HG03097 (cell line): ENCODE measurements around the gene CTDP1.

Source experiments
- ATAC-seq: cut with Tn5 transposase; IDR thresholded peaks from one replicate; pipeline ENCODE4 v1.9.1; 2021; ENCODE audit not compliant: unreplicated experiment, low FRiP score

CTDP1 gene

DNA sequence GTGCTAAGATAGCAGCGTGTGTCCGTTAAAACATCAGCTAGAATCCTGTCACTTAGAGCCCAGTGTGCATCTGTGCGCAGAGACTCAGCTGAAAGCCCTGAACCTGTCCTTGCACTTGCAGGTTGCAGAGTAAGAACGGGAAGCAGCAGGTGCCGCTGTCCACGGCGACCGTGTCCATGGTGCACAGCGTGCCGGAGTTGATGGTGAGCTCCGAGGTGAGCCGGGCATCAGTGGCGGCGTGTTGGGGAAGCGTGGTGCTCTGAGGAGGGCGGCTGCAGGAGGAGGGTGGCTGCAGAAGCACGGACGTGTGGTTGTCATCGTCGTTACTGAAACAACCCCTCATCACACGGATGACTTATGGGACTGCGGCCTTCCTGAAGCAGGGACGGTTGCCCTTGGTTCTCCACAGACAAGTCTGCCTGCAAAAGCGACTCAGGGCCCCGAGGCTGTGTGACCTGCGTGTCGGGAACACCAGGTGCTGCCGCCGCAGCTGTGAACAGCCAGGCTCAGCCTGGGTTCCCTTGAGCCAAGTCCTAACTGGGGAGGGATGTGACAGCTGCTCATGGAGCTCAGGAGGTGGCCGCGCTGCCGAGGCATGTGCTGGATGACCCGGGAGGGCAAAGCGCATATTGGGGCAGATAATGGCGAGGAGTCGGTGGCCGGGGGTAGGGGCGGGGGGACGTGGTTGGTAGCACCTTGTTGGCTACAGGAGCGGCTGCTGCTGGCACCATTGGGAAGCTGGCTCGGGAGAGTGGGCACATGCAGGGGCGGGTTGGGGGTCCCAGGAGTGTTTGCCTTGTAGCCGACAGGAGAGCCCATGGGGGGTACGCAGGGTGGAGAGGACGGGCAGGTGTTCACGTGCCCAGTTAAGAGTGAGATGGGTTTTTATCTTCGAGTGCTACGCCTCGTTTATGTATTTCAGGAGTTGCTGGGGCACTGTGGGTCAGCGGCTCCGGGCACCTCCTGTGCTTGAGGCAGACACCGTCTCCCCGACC lies 16.6 kb downstream of the CTDP1 start:
- ATAC-seq: no peak

- ATAC-seq: no peak
Measured at GRCh38 chr18:79697178-79697577, 17.6 kb downstream of the CTDP1 start.

- ATAC-seq: no peak
Measured at GRCh38 chr18:79697976-79698375, 18.4 kb downstream of the CTDP1 start.

GRCh38 chr18:79698668-79699335 lies 19.2 kb downstream of the CTDP1 start:
- no peak for ATAC-seq

GRCh38 chr18:79699653-79700052 lies 20.1 kb downstream of the CTDP1 start:
- no peak for ATAC-seq

DNA sequence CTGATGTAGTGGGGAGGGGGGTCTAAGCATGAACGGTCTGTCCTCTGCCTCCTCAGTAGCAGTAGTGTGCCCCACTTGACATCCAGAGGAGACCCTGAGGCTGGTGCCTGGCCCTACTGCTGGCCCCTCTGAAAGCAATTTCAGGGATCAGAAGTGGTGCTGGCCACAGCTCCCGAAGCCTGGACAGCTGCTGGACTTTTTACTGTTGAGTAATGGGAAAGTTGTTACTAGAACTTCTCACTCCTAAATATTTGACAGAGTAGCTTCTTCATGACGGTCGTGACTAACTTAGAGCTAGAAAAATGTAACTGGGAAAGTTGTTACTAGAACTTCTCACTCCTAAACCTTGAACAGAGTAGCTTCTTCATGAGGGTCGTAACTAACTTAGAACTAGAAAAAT lies 23.3 kb downstream of the CTDP1 start:
- ATAC-seq: no peak

GRCh38 chr18:79704631-79705030 lies 25.0 kb downstream of the CTDP1 start:
- ATAC-seq: no peak

- ATAC-seq: no peak
Measured at GRCh38 chr18:79705272-79705671, 25.7 kb downstream of the CTDP1 start.

DNA sequence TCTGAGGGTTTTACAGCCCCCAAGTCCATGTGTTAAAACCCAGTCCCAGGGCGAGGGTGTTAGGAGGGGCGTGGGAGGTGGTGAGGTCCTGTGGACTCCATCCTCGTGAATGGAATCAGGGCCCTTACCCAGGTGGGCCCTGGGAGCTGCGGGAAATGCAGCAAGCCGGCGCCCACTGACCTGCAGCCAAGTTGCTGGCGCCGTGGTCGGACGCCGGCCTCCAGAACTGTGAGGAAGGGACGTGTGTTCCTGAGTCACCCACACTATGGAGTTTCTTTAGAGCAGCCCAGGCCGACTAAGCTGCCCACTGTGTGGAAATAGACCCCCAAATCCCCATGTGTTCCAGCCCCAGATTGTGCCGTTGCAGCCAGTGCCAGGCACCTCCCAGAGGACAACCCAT lies 26.4 kb downstream of the CTDP1 start:
- ATAC-seq: no peak

GRCh38 chr18:79706658-79707057 lies 27.1 kb downstream of the CTDP1 start:
- no peak for ATAC-seq

GRCh38 chr18:79707239-79707638 lies 27.6 kb downstream of the CTDP1 start:
- no peak for ATAC-seq

GRCh38 chr18:79707671-79708070 lies 28.1 kb downstream of the CTDP1 start:
- ATAC-seq: no peak

DNA sequence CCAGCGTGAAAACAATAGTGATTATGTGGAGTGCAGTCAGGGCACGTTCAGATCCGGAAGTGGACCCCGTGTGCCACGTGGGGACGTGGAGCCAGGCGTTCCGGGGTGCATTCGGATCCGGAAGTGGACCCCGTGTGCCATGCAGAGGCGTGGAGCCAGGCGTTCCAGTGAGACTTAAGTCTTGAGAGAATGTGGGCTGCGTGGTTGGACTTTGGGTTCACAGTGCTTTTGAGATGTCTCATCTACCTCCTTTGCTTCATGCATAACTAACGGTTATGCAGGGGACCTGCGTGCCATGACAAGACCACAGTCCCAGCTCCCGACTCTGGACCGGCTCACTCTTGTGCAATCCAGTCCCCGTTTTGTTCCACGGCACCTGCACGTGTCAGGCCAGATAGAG lies 28.8 kb downstream of the CTDP1 start:
- ATAC-seq: no peak

- ATAC-seq: no peak
Measured at GRCh38 chr18:79712206-79712857, 32.7 kb downstream of the CTDP1 start.

- no peak for ATAC-seq
Measured at GRCh38 chr18:79713341-79713740, 33.7 kb downstream of the CTDP1 start.

GRCh38 chr18:79714531-79715240 lies 35.1 kb downstream of the CTDP1 start:
- ATAC-seq: no peak

DNA sequence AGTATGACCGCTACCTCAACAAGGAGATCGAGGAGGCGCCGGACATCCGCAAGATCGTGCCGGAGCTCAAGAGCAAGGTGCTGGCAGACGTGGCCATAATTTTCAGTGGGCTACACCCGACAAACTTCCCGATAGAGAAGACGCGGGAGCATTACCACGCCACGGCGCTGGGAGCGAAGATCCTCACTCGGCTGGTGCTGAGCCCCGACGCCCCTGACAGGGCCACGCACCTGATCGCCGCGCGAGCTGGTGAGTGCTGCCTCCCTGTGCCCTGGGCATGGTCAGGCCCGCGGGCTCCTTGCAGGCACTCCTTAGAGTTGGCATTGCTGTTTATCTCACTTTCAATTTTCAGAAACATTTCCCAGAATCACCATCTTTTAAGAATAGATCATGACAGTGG lies 35.7 kb downstream of the CTDP1 start:
- ATAC-seq: no peak

GRCh38 chr18:79717059-79717458 lies 37.5 kb downstream of the CTDP1 start:
- ATAC-seq: no peak

DNA sequence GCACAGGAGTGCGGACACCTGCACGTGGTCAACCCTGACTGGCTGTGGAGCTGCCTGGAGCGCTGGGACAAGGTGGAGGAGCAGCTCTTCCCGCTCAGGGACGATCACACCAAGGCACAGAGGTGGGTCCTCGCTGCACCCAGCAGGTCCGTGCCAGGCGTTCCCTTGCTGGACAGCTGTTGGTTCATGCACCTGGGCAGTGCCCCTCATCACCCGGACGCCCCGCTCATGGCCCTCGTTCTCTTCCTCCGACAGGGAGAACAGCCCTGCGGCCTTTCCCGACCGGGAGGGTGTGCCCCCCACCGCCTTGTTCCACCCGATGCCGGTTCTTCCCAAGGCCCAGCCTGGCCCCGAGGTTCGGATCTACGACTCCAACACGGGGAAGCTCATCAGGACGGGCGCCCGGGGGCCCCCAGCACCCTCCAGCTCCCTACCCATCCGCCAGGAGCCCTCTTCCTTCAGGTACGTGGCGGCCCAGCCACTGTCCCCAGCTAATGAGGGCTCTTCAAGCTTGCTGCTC lies 38.0 kb downstream of the CTDP1 start:
- ATAC-seq: no peak

- no peak for ATAC-seq
Measured at GRCh38 chr18:79718126-79718525, 38.5 kb downstream of the CTDP1 start.
